ENCODE results near the gene PSMA2. TPM values are rescaled to one million over a fixed set of nuclear protein-coding genes. Genes with fewer than 3 reads are reported as not detected.

The PSMA2 gene
- total RNA-seq, 1 experiment from 2014 or later, result 159 TPM

DNA sequence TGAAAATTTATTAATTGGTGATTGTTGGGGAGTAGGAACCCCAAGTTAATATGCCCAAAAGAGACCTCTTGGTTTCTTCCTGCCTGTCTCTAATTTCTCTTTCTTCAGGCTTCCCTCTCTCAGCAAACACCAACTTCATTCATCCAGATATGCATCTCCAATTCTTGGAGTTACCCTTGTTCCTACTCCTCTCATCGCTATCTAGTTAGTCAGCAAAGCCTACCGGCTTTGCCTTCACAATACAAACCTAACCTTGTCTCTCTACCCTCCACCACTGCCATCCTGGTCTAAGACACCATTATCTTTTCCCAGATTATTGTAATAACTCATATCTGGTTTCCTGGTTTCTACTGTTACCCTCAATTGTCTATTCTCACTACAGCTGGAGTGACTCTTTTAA, 48.1 kb upstream of the PSMA2 start:
- H3K4me1 ChIP-seq, result no peaks in the 10 kb centered on the region
- H3K27me3 ChIP-seq (replicated peaks; ENCODE audit: control insufficient read depth, insufficient read depth, low read length), result no peaks in the 10 kb centered on the region
- H3K9me3 ChIP-seq, result no peaks in the 10 kb centered on the region
- H3K36me3 ChIP-seq (ENCODE audit: control insufficient read depth, insufficient read depth, low read length), result no peaks in the 10 kb centered on the region
- CTCF ChIA-PET, result no interaction called here
- Mint-ChIP-seq H3K27ac (ENCODE audit: unreplicated experiment) (no peak overlapping the region), H3K4me1 (ENCODE audit: low read depth, unreplicated experiment) (no peaks in the 10 kb centered on the region), H3K27me3 (ENCODE audit: insufficient read depth, unreplicated experiment) (peaks cover 14% of the 10 kb centered on the region), H3K4me3 (ENCODE audit: unreplicated experiment) (no peak overlapping the region), H3K9me3 (ENCODE audit: unreplicated experiment) (peaks cover 16% of the 10 kb centered on the region), H3K36me3 (ENCODE audit: insufficient read depth, unreplicated experiment) (no peaks in the 10 kb centered on the region)
- intact Hi-C loops (cut with micrococcal nuclease; ENCODE audit: unreplicated experiment), result no loop called here
- no peak for DNase-seq
- POLR2A ChIA-PET, result no interaction called here
- no peak overlapping the region for H3K4me3 ChIP-seq (ENCODE audit: low read depth, low read length)
- TF ChIP-seq CTCF (IDR thresholded peaks at IDR 0.05; ENCODE audit: insufficient read depth in 1 of 2, low read depth in 1 of 2, low read length in 1 of 2, severe bottlenecking in 1 of 2, unreplicated experiment in 1 of 2), result no peak
- BruUV-seq (replicated peaks), result no TSS peak

GRCh38 chr7:42978496-42978895, 46.5 kb upstream of the PSMA2 start:
- Mint-ChIP-seq H3K9me3 (ENCODE audit: unreplicated experiment) (peaks cover 2% of the 10 kb centered on the region), H3K27me3 (ENCODE audit: insufficient read depth, unreplicated experiment) (peaks cover 13% of the 10 kb centered on the region), H3K4me3 (ENCODE audit: unreplicated experiment) (no peak overlapping the region), H3K27ac (ENCODE audit: unreplicated experiment) (no peak overlapping the region), H3K4me1 (ENCODE audit: low read depth, unreplicated experiment) (no peaks in the 10 kb centered on the region), H3K36me3 (ENCODE audit: insufficient read depth, unreplicated experiment) (no peaks in the 10 kb centered on the region)
- BruUV-seq (replicated peaks), result no TSS peak
- H3K36me3 ChIP-seq (ENCODE audit: control insufficient read depth, insufficient read depth, low read length), result no peaks in the 10 kb centered on the region
- H3K4me1 ChIP-seq, result no peaks in the 10 kb centered on the region
- H3K4me3 ChIP-seq (ENCODE audit: low read depth, low read length), result no peak overlapping the region
- TF ChIP-seq CTCF (IDR thresholded peaks at IDR 0.05; ENCODE audit: insufficient read depth in 1 of 2, low read depth in 1 of 2, low read length in 1 of 2, severe bottlenecking in 1 of 2, unreplicated experiment in 1 of 2), result no peak
- DNase-seq, result no peak
- no peaks in the 10 kb centered on the region for H3K27me3 ChIP-seq (replicated peaks; ENCODE audit: control insufficient read depth, insufficient read depth, low read length)
- intact Hi-C loops (cut with micrococcal nuclease; ENCODE audit: unreplicated experiment), result no loop called here
- POLR2A ChIA-PET, result no interaction called here
- CTCF ChIA-PET, result no interaction called here
- H3K9me3 ChIP-seq, result no peaks in the 10 kb centered on the region

GRCh38 chr7:42976371-42976770, 44.4 kb upstream of the PSMA2 start:
- BruUV-seq (replicated peaks), result no TSS peak
- H3K27ac Mint-ChIP-seq (ENCODE audit: unreplicated experiment), result no peak overlapping the region
- no peaks in the 10 kb centered on the region for H3K36me3 ChIP-seq (ENCODE audit: control insufficient read depth, insufficient read depth, low read length)
- no peak for TF ChIP-seq CTCF (IDR thresholded peaks at IDR 0.05; ENCODE audit: insufficient read depth in 1 of 2, low read depth in 1 of 2, low read length in 1 of 2, severe bottlenecking in 1 of 2, unreplicated experiment in 1 of 2)
- intact Hi-C loops (cut with micrococcal nuclease; ENCODE audit: unreplicated experiment), result no loop called here
- H3K36me3 Mint-ChIP-seq (ENCODE audit: insufficient read depth, unreplicated experiment), result no peaks in the 10 kb centered on the region
- DNase-seq, result no peak
- no peaks in the 10 kb centered on the region for H3K4me1 Mint-ChIP-seq (ENCODE audit: low read depth, unreplicated experiment)
- POLR2A ChIA-PET, result no interaction called here
- no peaks in the 10 kb centered on the region for H3K9me3 ChIP-seq
- no peaks in the 10 kb centered on the region for H3K9me3 Mint-ChIP-seq (ENCODE audit: unreplicated experiment)
- H3K4me3 Mint-ChIP-seq (ENCODE audit: unreplicated experiment), result no peak overlapping the region
- no peaks in the 10 kb centered on the region for H3K4me1 ChIP-seq
- no peak overlapping the region for H3K4me3 ChIP-seq (ENCODE audit: low read depth, low read length)
- H3K27me3 ChIP-seq (replicated peaks; ENCODE audit: control insufficient read depth, insufficient read depth, low read length), result no peaks in the 10 kb centered on the region
- CTCF ChIA-PET, result no interaction called here
- H3K27me3 Mint-ChIP-seq (ENCODE audit: insufficient read depth, unreplicated experiment), result peaks cover 13% of the 10 kb centered on the region

Data from Caco-2 (cell line).